CD8-positive, alpha-beta memory T cell (primary cell): ENCODE results near the gene RNFT2. TPM values are rescaled to one million over a fixed set of nuclear protein-coding genes. Genes with fewer than 3 reads are reported as not detected.

Source experiments
- CTCF ChIA-PET: fragments of 350-600 bp; sonication (Branson Sonifier 250); formaldehyde crosslinking; loops from one replicate; lab custom pipeline; 2021; ENCODE audit warnings: antibody characterized with exemption; lab: Charles Lee
- POLR2A ChIA-PET: fragments of 350-600 bp; sonication (Branson Sonifier 250); formaldehyde crosslinking; loops from one replicate; lab custom pipeline; 2021; ENCODE audit warnings: antibody characterized with exemption; lab: Charles Lee
- DNase-seq, 5 donors: peaks; one replicate each; pipeline versions ENCODE4 v3.0.0 to v3.0.0-alpha.2; 2020 to 2022; ENCODE audit warnings: mixed read lengths in 1 of 5
- H3K27ac ChIP-seq: one replicate; pipeline ENCODE4 v1.7.0; 2013; ENCODE audit warnings: low read depth, mild to moderate bottlenecking, low read length, moderate library complexity
- H3K27me3 ChIP-seq: 2 replicates; pipeline ENCODE4 v1.7.0; 2013; ENCODE audit warnings: low read length, mild to moderate bottlenecking; ENCODE audit not compliant: insufficient read depth, poor library complexity, severe bottlenecking
- H3K36me3 ChIP-seq: 2 replicates; pipeline ENCODE4 v1.7.0; 2013; ENCODE audit warnings: mild to moderate bottlenecking, low read length, moderate library complexity; ENCODE audit not compliant: insufficient read depth
- H3K4me1 ChIP-seq: 2 replicates; pipeline ENCODE4 v1.7.0; 2013; ENCODE audit warnings: mild to moderate bottlenecking, low read length, moderate library complexity; ENCODE audit not compliant: insufficient read depth
- H3K4me3 ChIP-seq: 2 replicates; pipeline ENCODE4 v1.7.0; 2013; ENCODE audit warnings: mild to moderate bottlenecking, low read length
- H3K9me3 ChIP-seq: 2 replicates; pipeline ENCODE4 v1.7.0; 2013; ENCODE audit warnings: mild to moderate bottlenecking, low read length
- H3K27ac Mint-ChIP-seq, 8 donors: one replicate each; pipeline ENCODE4 v1.8.0; 2020 to 2021; ENCODE audit warnings: mixed read lengths in 8 of 8, mild to moderate bottlenecking in 6 of 8, inconsistent platforms in 3 of 8, moderate library complexity in 3 of 8
- H3K27me3 Mint-ChIP-seq, 2 donors: one replicate each; pipeline ENCODE4 v1.8.0; 2020 to 2021; ENCODE audit warnings: mixed read lengths in 2 of 2, mild to moderate bottlenecking in 1 of 2, moderate library complexity in 1 of 2
- H3K36me3 Mint-ChIP-seq, 3 donors: one replicate each; pipeline ENCODE4 v1.8.0; 2020 to 2021; ENCODE audit warnings: mixed read lengths in 3 of 3, inconsistent platforms in 1 of 3, mild to moderate bottlenecking in 1 of 3
- H3K4me1 Mint-ChIP-seq, 3 donors: one replicate each; pipeline ENCODE4 v1.8.0; 2020 to 2021; ENCODE audit warnings: mixed read lengths in 3 of 3, inconsistent platforms in 1 of 3, mild to moderate bottlenecking in 1 of 3
- H3K4me3 Mint-ChIP-seq, 7 donors: one replicate each; pipeline ENCODE4 v1.8.0; 2020 to 2021; ENCODE audit warnings: mixed read lengths in 7 of 7, mild to moderate bottlenecking in 6 of 7, moderate library complexity in 4 of 7, inconsistent platforms in 2 of 7
- H3K9me3 Mint-ChIP-seq, 5 donors: one replicate each; pipeline ENCODE4 v1.8.0; 2020 to 2022; ENCODE audit warnings: mixed read lengths in 5 of 5, mild to moderate bottlenecking in 3 of 5, moderate library complexity in 2 of 5, inconsistent platforms in 1 of 5
- polyA plus RNA-seq: library from polyadenylated mRNA; unstranded; fragments of 300-500 nt; fragmentation: Illumina TruSeq; gene quantifications from one replicate; pipeline ENCODE4 v1.2.3, GENCODE V29; 2021
- total RNA-seq, 2 experiments: library from RNA; stranded (reverse); gene quantifications; one replicate each; pipeline ENCODE4 v1.2.3, GENCODE V29; 2021

Gene RNFT2
- total and polyA plus RNA-seq, 3 experiments from 2014 or later, result 1.8 to 15.8 (median 14.6) TPM

DNA sequence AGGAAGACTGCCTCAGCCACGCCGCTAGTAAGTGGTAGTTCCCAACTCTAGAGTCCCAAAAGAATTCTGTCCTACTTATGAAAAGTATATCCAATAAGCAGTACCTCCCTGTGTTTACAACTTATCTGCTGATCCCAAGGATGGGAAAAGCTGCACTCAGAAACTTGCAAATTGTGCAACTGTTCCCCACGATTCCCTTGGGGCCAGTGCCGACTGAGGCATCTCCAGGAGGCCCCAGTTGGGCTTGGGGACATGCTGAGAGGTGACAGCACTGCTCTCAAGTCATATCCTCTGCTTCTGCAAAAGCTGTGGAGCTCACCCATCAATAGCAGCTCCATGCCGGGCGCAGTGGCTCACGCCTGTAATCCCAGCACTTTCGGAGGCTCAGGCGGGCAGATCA lies 23.9 kb upstream of the RNFT2 start:
- no peaks in the 10 kb centered on the region for H3K9me3 Mint-ChIP-seq
- peaks cover 2 to 15% (median 2%) of the 10 kb centered on the region in 3 donors for H3K4me1 Mint-ChIP-seq
- Histone ChIP-seq H3K9me3 (no peaks in the 10 kb centered on the region), H3K4me1 (peaks cover 2% of the 10 kb centered on the region), H3K27me3 (no peaks in the 10 kb centered on the region), H3K27ac (no peak overlapping the region), H3K4me3 (no peak overlapping the region), H3K36me3 (peaks cover 9% of the 10 kb centered on the region)
- ChIA-PET POLR2A (interaction anchor here (0.6 kb wide), 1 partner anchor 25 kb away, joined by 4 read pairs; no protein-coding TSS in a partner anchor), CTCF (no interaction called here)
- H3K27me3 Mint-ChIP-seq, result no peaks in the 10 kb centered on the region
- H3K27ac Mint-ChIP-seq, result peak overlapping the region in 2 of 8 donors; percentile 47 to 75
- no peak for DNase-seq
- H3K36me3 Mint-ChIP-seq, result peaks cover 0 to 60% (median 11%) of the 10 kb centered on the region in 3 donors
- no peak overlapping the region for H3K4me3 Mint-ChIP-seq

DNA sequence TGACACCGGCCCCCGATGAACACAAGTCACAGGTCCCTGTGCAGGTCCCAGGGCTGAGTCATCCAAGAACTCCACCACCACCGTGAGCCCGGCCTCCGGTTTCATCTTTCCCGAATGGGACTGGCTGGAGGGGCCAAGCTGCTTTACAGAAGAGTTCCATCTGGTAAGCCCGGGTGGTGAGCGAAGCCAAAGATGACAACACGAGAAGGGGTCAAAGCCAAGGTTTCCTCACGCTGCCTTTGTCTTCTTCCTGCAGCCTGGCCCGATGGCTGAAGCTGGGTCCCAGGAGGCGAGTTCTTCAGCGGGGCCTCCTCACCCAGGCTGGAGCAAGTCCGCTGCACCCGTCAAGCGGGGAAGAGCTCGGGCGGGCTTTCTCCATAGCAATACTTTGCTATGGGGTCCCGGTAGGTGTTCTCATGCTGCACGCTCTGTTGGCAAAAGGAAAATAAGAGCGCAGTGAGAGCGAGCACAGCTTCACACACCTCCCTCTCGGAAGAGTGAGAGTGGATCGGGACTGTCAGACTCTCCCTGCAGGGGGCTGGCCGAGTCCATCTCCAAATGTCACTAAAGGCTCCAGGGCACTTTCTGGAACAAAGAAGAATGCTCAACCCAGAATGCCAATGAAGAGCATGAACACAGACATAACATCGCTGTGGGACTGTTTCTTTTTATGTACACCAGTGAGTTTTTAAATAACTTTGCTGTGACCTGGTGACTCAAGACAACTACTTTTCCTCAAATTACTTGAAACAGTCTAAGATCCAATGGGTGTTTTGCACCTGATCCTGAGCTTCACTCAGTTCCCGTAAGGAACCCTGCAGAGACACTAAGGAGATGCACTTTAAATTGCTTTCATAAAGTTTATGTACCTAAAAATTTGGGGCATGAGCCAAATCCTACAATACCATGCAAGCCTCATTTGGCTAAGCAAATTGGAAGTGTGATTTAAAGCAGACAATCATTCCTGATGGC lies 20.4 kb upstream of the RNFT2 start:
- DNase-seq, result no peak
- POLR2A ChIA-PET, result no interaction called here
- Histone ChIP-seq H3K9me3 (no peaks in the 10 kb centered on the region), H3K4me3 (no peak overlapping the region), H3K4me1 (no peaks in the 10 kb centered on the region), H3K27ac (no peak overlapping the region), H3K27me3 (no peaks in the 10 kb centered on the region), H3K36me3 (peaks cover 27% of the 10 kb centered on the region)
- no peaks in the 10 kb centered on the region for H3K27me3 Mint-ChIP-seq
- H3K27ac Mint-ChIP-seq, result peak overlapping the region in 1 of 8 donors; percentile 83
- H3K9me3 Mint-ChIP-seq, result no peaks in the 10 kb centered on the region
- H3K36me3 Mint-ChIP-seq, result peaks cover 0 to 88% (median 22%) of the 10 kb centered on the region in 3 donors
- CTCF ChIA-PET, result interaction anchor here (1.9 to 2.2 kb wide), 2 partner anchors 9 to 14 kb away, joined by 6 to 8 read pairs; no protein-coding TSS in a partner anchor
- H3K4me1 Mint-ChIP-seq, result peaks cover 3 to 11% (median 6%) of the 10 kb centered on the region in 3 donors
- no peak overlapping the region for H3K4me3 Mint-ChIP-seq

DNA sequence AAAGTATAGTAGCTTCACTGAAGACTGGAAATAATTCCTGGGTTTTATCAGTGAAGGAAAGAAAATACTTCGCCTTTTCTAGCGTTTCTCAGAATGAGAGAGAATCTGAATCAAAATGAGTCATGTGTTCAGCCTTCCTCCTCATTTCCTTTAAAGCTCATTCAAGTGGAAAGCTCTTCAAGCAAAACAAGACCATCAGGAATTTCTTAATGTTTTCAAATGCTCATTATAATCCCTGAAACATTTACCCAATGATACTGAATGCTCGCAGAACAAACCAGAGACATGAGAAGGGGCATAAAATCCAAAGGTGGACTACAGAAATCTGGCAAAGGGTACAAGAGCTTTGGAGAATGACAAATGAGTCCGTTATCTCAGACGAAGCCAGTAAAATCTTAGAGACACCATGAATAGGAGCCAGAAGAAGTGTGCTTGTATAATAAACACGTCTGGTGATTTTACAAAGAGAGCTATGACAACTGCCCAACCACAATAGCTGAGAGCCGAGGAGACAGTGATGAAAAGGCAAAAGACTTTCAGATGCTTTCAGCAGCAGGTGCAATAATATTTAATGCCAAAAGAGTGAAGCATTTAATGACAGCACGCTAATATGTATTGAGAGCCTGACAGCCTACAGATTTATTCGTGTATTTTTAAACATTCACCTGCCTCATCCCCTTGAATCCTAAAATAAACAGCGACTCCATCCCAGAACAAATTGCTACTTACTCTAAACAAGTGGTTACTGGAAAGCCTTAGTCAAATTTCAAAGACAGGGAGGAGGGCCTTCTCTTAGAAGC lies 19.3 kb upstream of the RNFT2 start:
- CTCF ChIA-PET, result interaction anchor here (1.9 to 2.2 kb wide), 2 partner anchors 10 to 15 kb away, joined by 6 to 8 read pairs; no protein-coding TSS in a partner anchor
- no peak overlapping the region for H3K4me3 ChIP-seq
- H3K27me3 Mint-ChIP-seq, result no peaks in the 10 kb centered on the region
- H3K4me1 Mint-ChIP-seq, result peaks cover 6 to 7% (median 7%) of the 10 kb centered on the region in 3 donors
- no peak overlapping the region for H3K27ac ChIP-seq
- POLR2A ChIA-PET, result no interaction called here
- H3K4me3 Mint-ChIP-seq, result no peak overlapping the region
- no peaks in the 10 kb centered on the region for H3K27me3 ChIP-seq
- H3K9me3 Mint-ChIP-seq, result no peaks in the 10 kb centered on the region
- H3K36me3 Mint-ChIP-seq, result peaks cover 0 to 90% (median 22%) of the 10 kb centered on the region in 3 donors
- DNase-seq, result no peak
- H3K4me1 ChIP-seq, result no peaks in the 10 kb centered on the region
- no peak overlapping the region for H3K27ac Mint-ChIP-seq
- H3K36me3 ChIP-seq, result peaks cover 27% of the 10 kb centered on the region
- H3K9me3 ChIP-seq, result no peaks in the 10 kb centered on the region

DNA sequence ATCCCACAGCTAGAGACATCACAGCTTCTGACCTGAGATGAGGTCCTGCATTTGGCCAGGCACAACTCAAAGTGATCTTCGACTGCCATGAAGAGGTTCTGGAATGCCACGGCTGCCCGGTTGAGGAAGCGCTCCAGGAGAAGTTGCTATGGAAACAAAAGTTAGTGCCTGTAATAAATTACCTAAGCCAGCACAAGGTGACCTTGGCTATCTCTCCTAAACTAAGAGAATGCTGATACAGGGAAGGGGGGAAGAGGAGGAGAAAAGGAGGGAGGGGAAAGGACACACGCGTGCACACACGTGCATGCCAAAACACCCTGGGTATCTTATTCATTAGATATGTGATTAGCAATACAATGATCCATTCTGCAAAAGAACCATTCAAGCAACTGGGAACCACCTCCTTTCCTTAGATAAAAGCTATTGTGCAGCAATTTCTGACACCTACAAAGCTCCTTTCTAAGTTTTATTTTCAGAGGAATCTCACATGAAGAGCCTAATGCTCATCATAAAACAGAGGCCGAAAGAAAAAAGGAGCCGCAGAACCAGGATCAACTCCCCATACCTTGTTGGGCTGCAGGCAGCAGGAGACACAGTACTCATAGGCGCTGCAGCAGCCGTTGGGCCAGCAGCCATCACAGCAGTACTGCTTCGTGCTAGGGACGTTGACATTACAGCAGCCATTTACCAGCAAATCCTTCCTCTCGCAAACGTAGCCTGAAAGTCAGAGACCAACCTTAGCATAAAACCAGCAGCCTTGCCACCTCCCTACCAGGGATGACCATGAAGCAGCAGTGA lies 18.2 kb upstream of the RNFT2 start:
- ChIA-PET POLR2A (no interaction called here), CTCF (interaction anchor here (2.2 kb wide), 1 partner anchor 16 kb away, joined by 6 read pairs; no protein-coding TSS in a partner anchor)
- Mint-ChIP-seq H3K27ac (no peak overlapping the region), H3K36me3 (peaks cover 0 to 84% (median 21%) of the 10 kb centered on the region in 3 donors), H3K4me1 (peaks cover 6 to 13% (median 7%) of the 10 kb centered on the region in 3 donors), H3K27me3 (no peaks in the 10 kb centered on the region), H3K4me3 (no peak overlapping the region), H3K9me3 (no peaks in the 10 kb centered on the region)
- no peaks in the 10 kb centered on the region for H3K4me1 ChIP-seq
- peaks cover 27% of the 10 kb centered on the region for H3K36me3 ChIP-seq
- H3K9me3 ChIP-seq, result no peaks in the 10 kb centered on the region
- no peak overlapping the region for H3K4me3 ChIP-seq
- H3K27ac ChIP-seq, result no peak overlapping the region
- H3K27me3 ChIP-seq, result no peaks in the 10 kb centered on the region
- DNase-seq, result no peak

DNA sequence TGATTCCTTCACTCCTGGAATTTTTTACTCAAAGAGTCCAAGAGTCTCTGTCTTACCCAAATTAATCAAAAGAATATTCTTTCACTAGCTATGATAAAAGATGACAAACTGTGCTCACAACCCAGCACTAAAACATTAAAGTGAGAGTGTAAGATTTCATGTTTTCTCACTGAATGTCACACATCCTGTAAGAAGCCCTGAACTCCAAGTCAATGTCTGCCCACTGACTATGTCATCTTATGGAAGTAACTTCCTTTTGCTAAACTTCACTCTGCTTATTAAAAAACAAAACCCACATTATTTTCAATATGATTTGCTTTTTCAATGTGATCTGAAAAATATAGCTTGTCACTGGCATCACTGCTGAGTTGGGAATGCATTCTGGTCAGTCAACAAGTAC lies 15.9 kb upstream of the RNFT2 start:
- ChIA-PET CTCF (interaction anchor here (0.9 to 1.7 kb wide), 2 partner anchors 19 to 397 kb away, joined by 3 to 4 read pairs; no protein-coding TSS in a partner anchor), POLR2A (no interaction called here)
- H3K27me3 ChIP-seq, result no peaks in the 10 kb centered on the region
- H3K27ac Mint-ChIP-seq, result peak overlapping the region in 1 of 8 donors; percentile 13
- H3K4me3 ChIP-seq, result no peak overlapping the region
- no peak for DNase-seq
- H3K9me3 Mint-ChIP-seq, result no peaks in the 10 kb centered on the region
- no peaks in the 10 kb centered on the region for H3K27me3 Mint-ChIP-seq
- H3K9me3 ChIP-seq, result no peaks in the 10 kb centered on the region
- peaks cover 17% of the 10 kb centered on the region for H3K36me3 ChIP-seq
- no peak overlapping the region for H3K4me3 Mint-ChIP-seq
- H3K27ac ChIP-seq, result no peak overlapping the region
- H3K36me3 Mint-ChIP-seq, result peaks cover 0 to 62% (median 12%) of the 10 kb centered on the region in 3 donors
- peaks cover 16 to 26% (median 25%) of the 10 kb centered on the region in 3 donors for H3K4me1 Mint-ChIP-seq
- no peaks in the 10 kb centered on the region for H3K4me1 ChIP-seq

DNA sequence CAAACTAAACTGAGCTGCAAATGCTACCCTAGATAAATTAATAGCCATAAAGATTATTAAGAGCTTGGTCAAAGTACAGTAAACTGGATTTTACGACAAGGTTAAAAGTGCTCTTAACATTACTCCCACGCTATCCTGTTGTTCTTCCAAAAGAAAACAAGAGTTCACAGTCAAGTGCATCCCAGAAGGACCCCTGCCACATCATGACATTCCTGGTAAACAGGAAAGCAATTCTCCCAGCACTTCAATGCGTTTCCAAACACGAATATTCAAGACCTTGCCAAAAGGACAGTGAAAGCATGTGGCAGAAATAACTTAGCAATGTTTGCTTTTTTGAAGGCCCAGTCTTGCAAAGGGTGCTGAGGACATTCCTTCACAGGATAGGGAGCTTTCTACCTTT lies 11.4 kb upstream of the RNFT2 start:
- Histone ChIP-seq H3K27me3 (no peaks in the 10 kb centered on the region), H3K36me3 (peaks cover 14% of the 10 kb centered on the region), H3K4me1 (no peaks in the 10 kb centered on the region), H3K9me3 (no peaks in the 10 kb centered on the region), H3K4me3 (no peak overlapping the region), H3K27ac (no peak overlapping the region)
- H3K27ac Mint-ChIP-seq, result peak overlapping the region in 1 of 8 donors; percentile 26
- H3K4me3 Mint-ChIP-seq, result no peak overlapping the region
- POLR2A ChIA-PET, result no interaction called here
- H3K36me3 Mint-ChIP-seq, result peaks cover 0 to 42% (median 6%) of the 10 kb centered on the region in 3 donors
- H3K9me3 Mint-ChIP-seq, result no peaks in the 10 kb centered on the region
- H3K4me1 Mint-ChIP-seq, result peaks cover 32 to 56% (median 53%) of the 10 kb centered on the region in 3 donors
- CTCF ChIA-PET, result interaction anchor here (1.0 to 1.4 kb wide), 3 partner anchors 17 to 23 kb away, joined by 3 to 4 read pairs (median 3); no protein-coding TSS in a partner anchor
- no peak for DNase-seq
- no peaks in the 10 kb centered on the region for H3K27me3 Mint-ChIP-seq

DNA sequence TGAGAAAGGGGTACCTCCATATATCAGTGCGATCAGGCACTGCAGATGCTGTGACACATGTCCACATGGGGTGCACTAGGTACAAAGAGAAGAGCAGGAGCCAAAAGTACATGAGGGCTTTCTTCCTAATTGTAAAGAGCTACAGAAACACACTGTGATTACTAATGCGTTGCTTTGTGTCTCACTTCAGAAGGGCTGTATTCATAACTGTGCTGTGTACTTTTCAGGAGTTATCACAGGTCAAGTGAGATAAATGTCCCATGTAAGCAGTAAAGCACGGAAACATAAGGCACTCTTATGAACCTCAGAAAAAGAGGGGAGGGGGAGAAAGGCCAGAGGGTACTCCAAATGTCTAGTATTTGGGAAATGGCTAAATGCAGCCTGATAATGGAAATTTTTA lies 10.9 kb upstream of the RNFT2 start:
- H3K4me1 Mint-ChIP-seq, result peaks cover 35 to 60% (median 58%) of the 10 kb centered on the region in 3 donors
- no peaks in the 10 kb centered on the region for H3K27me3 Mint-ChIP-seq
- peaks cover 9% of the 10 kb centered on the region for H3K36me3 ChIP-seq
- H3K9me3 Mint-ChIP-seq, result no peaks in the 10 kb centered on the region
- H3K4me3 Mint-ChIP-seq, result no peak overlapping the region
- DNase-seq, result no peak
- no peak overlapping the region for H3K4me3 ChIP-seq
- no peaks in the 10 kb centered on the region for H3K4me1 ChIP-seq
- no peaks in the 10 kb centered on the region for H3K27me3 ChIP-seq
- ChIA-PET POLR2A (no interaction called here), CTCF (interaction anchor here (1.0 to 1.2 kb wide), 2 partner anchors 19 to 24 kb away, joined by 3 to 4 read pairs; no protein-coding TSS in a partner anchor)
- no peak overlapping the region for H3K27ac ChIP-seq
- peak overlapping the region in 2 of 8 donors; percentile 26 to 41 for H3K27ac Mint-ChIP-seq
- no peaks in the 10 kb centered on the region for H3K9me3 ChIP-seq
- peaks cover 0 to 40% (median 5%) of the 10 kb centered on the region in 3 donors for H3K36me3 Mint-ChIP-seq
